GM19395 (cell line): ENCODE results near the gene KLHDC10.
"Not testable (repeated sequence)": the region's sequence is repeated elsewhere in the genome, so short reads cannot be mapped to it uniquely, and the experiment has no call there.

Experiments used
- ATAC-seq: cut with Tn5 transposase; IDR thresholded peaks from one replicate; pipeline ENCODE4 v1.9.1; 2021; ENCODE audit warnings: mild to moderate bottlenecking, moderate library complexity; ENCODE audit not compliant: unreplicated experiment

The KLHDC10 gene

GRCh38 chr7:130139193-130139960, 69.0 kb downstream of the KLHDC10 start:
- no peak for ATAC-seq

- ATAC-seq = no peak
These were observed 70.3 kb downstream of the KLHDC10 start for GRCh38 chr7:130140551-130141160.

GRCh38 chr7:130141161-130141883, 71.0 kb downstream of the KLHDC10 start:
- ATAC-seq = peak; percentile 67

- no peak for ATAC-seq
These were observed 71.7 kb downstream of the KLHDC10 start for GRCh38 chr7:130141884-130142653.

- ATAC-seq = no peak
These were observed 72.5 kb downstream of the KLHDC10 start for GRCh38 chr7:130142654-130143333.

- no peak for ATAC-seq
These were observed 73.0 kb downstream of the KLHDC10 start for GRCh38 chr7:130143334-130143732.

GRCh38 chr7:130143986-130144311, 73.6 kb downstream of the KLHDC10 start:
- no peak for ATAC-seq

GRCh38 chr7:130144312-130145171, 74.2 kb downstream of the KLHDC10 start:
- no peak for ATAC-seq

- ATAC-seq = no peak
These were observed 75.2 kb downstream of the KLHDC10 start for GRCh38 chr7:130145424-130146100.

- ATAC-seq = not testable (repeated sequence)
These were observed 75.8 kb downstream of the KLHDC10 start for GRCh38 chr7:130146142-130146541.

GRCh38 chr7:130146693-130147405, 76.5 kb downstream of the KLHDC10 start:
- no peak for ATAC-seq

GRCh38 chr7:130147710-130148325, 77.5 kb downstream of the KLHDC10 start:
- ATAC-seq = no peak

GRCh38 chr7:130148561-130148960, 78.2 kb downstream of the KLHDC10 start:
- ATAC-seq = no peak

GRCh38 chr7:130149281-130150139, 79.2 kb downstream of the KLHDC10 start:
- ATAC-seq = peak; percentile 58

- ATAC-seq = no peak
These were observed 80.3 kb downstream of the KLHDC10 start for GRCh38 chr7:130150587-130150986.

- ATAC-seq = no peak
These were observed 81.5 kb downstream of the KLHDC10 start for GRCh38 chr7:130151591-130152492.
